GM21367 (cell line): ENCODE results near the gene NUP210L.

Experiments
- ATAC-seq: cut with Tn5 transposase; IDR thresholded peaks from one replicate; pipeline ENCODE4 v1.9.1; 2021; ENCODE audit not compliant: unreplicated experiment

Gene NUP210L

DNA sequence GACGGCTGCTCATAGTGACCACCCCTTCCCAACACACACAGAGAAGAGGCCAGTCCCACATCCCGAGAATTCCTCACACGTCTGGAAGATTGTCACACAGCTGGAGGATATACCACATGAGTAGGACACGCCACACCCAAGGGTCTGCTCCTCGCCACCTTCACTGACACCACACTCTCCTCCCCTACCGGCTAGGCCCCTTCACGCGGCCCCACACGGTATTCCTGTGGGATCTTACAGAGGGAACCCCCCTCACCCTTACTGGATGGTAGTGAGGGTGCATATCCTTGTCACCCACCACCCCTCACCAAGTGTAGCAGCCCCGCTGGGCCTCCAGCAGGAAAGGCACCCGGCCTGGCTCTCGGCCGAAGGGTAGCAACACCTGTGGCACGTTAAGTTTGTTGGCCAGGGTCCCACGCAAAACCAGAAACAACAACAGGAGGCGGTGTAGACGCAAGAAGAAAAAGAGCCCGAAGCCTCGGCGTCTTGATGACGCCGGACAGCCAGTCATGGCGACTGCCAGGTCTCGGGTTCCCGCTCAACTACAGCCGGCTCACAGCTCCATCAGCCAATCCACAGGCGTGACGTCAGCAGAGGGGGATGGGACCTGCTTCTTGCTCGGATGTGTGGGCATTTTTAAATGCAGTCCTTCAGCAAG, at the start of gene NUP210L:
Gene NUP210L (minus strand): TSS at position 540 of the 658 bp plus-strand sequence.
- no peak for ATAC-seq

DNA sequence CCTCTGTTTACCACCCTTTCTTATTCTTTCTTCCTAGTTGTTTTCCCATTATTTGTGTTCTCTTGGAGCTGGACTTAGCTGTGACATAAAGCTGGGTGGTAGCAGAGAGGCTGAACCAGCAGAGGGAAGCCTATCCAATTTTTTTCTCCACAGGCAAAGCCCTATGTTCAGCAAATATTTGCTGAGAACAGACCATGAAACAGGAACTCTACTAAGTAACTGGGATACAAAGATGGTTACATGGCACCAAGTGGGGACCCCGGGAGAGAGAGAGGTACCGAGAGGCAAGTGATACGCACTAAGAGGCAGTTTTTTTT, 44.6 kb upstream of the NUP210L start:
- ATAC-seq, result no peak

- no peak for ATAC-seq
Observed at GRCh38 chr1:154198756-154199562, 44.1 kb upstream of the NUP210L start.

- ATAC-seq, result no peak
Observed at GRCh38 chr1:154193821-154194220, 38.9 kb upstream of the NUP210L start.

- no peak for ATAC-seq
Observed at GRCh38 chr1:154192476-154192875, 37.6 kb upstream of the NUP210L start.

- no peak for ATAC-seq
Observed at GRCh38 chr1:154191990-154192461, 37.2 kb upstream of the NUP210L start, which contains the start of gene TPM3. Gene TPM3 (minus strand): TSS chr1:154192100. CDS start chr1:154192018, 82 bp downstream.

GRCh38 chr1:154190550-154190949, 35.7 kb upstream of the NUP210L start:
- no peak for ATAC-seq

DNA sequence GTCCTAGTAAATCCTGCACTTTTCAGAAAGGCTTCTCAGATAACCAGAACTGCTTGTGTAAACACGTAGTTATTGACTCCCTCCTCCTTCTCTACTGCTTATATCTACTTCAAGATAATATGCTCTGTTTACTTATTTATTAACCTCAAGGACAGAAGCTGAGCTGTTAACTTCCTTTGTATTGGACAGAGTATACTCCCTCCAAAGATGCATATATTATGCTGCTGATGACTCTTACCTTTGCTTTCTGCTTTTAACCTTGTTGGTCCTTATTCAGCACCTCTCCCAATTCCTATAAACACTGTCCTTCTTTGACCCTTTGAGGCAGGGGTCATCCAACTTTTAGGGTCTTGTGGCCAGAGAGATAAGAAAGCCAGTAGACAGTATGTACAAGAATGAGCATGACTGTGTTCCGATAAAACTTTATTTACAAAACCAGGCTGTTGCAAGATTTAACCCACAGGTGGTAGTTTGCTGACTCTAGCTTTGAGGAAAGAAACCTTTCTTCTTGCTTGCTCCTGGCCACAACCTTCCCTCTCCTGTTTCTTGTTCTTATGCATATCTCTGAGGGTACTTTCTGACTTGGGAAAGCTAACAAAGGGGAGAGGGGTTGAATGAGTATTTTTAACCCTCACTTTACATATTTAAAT, 32.1 kb upstream of the NUP210L start:
- no peak for ATAC-seq

- ATAC-seq, result no peak
Observed at GRCh38 chr1:154186177-154186576, 31.3 kb upstream of the NUP210L start.

DNA sequence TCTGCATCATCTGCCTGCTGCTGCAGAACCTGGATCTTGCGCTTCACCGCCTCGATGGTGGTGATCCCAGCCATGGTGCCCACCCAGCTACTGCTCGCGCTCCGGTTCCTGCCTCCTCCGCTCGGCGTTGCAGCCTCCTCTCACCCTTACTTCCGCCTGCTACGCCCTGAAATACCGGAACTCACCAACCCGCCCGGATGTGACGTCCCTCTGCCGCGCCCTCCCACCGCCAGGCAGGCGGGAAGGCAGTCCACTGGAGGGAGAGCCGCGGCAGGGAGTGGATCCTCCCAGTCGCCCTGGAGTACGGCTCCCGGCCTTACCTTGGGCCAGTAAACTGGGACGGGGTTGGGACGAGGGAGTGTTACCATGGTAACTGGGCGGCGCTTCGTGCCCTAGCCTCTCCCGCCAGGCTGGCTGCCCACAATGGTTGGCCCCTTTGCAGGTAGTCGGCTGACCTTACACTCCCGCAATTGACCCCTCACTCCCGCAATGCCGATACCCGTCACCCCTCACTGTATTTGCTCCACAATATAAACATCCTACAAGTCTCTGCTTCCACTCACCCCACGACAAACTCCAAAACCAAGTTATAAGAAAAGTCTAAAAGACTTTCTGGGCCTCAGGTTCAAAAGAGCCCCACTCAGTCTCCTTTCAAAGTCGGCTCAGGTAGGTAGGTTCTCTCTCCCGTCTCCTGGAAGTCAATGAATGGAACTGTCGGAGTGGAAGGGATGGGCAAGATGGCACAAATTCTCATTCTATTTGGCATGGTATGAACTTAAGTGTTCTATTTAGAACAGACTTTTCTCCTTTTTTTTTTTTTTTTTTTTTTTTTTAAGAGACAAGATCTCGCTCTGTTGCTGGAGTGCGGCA, 28.4 kb upstream of the NUP210L start:
- peak; percentile 51 for ATAC-seq

DNA sequence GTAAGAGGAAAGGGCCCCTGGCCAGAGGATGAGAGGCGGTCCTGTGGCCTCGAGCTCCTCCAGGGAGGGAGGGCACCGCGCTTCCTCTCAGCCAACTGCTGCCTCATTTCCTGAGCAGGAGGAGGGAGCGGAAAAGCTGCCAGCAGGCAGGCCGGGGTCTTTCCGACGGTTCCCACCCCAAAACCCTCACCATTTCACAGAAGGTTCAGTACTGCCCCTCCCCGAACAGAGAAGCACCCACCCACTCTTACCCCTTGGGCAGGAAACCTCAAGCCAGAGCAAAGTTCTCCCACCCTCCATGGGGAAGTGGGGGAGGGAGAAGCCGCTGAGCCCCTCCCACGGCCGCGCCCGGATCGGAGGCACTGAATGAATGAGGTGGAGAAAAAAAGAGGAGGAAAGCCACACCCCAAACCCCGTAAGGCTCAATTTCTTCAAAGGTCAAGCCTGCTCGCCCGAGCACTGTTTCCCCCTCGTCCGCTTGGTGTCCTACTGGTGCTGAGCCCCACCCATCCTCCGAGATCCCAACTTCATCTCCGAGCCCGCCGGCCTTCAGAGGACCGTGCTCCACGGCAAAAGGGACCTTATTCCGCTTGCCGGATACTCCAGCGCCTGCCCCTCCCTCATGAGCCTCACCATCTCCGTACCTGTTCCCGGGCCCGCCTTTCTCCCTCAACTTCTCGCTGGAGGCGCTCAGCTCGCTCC, 27.6 kb upstream of the NUP210L start:
- ATAC-seq, result peak; percentile 56

DNA sequence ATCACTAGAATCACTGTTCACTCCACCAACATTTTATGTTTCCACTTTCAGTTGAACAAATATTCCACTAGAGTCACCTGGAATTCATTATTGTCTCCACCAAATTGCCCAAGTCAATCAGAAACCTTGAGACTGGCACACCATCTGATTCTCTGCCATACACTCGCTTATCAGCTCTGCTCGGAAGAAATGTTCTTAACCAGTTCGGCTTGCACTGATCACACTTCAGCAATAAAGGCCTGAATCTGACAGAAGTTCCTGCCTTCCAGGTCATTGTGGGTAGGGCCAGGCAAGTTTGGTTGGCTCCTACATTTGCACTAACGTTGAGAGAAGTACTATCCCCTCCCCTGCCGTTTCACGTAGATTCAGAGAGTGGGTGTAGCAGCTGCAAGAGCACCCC, 27.1 kb upstream of the NUP210L start:
- no peak for ATAC-seq

DNA sequence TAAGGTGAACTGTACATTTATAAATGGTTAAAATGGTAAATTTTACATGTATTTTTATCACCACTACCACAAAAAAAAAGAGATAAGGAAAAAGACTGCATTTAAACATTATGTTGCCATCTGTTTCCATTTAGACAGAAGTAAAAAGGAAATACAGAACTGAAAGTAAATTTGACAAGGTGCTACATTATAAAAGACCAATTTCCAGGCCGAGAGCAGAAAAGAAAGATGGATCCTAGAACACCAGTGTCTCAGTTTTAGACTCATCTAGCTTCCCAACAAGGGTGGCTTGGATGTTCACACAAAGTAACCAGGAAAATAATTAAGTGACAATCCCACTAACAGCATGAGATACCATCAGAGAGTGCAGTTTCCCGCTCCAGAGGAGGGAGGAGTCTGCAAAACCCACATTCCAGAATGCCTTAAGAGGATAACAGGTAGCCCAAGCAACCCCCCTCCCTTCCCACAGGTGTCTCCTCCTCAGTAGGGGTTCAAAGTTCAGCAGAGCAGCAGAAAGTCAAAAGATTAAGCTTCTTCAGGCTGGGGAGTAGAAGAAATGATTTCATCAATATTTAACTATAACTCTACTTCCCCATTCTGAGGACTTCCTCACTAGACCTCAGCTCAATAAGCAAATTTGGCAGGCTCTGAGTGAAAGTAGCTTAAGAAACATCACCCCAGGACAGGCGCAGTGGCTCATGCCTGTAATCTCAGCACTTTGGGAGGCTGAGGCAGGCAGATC, 25.2 kb upstream of the NUP210L start:
- ATAC-seq, result no peak

- no peak for ATAC-seq
Observed at GRCh38 chr1:154178911-154179811, 24.3 kb upstream of the NUP210L start.

GRCh38 chr1:154178013-154178412, 23.1 kb upstream of the NUP210L start:
- ATAC-seq, result no peak

DNA sequence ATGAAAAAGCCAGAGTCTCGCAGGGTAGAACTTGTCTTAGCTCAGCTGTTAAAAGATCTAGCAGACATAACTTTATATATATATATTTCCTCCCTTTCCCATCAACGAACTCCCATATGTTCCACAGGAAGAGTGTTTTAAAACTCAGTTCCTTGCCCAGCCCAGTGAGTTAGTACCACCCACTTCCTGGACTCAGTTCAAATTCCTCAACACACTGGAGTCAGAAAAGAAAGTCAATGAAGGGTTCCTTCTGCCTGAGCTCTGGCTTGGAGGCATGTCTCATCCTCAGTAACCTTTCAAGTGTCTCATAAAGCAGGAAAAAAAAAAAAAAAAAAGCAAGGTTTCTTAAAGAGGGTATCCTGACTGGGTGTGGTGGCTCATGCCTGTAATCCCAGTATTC, 21.5 kb upstream of the NUP210L start:
- no peak for ATAC-seq

DNA sequence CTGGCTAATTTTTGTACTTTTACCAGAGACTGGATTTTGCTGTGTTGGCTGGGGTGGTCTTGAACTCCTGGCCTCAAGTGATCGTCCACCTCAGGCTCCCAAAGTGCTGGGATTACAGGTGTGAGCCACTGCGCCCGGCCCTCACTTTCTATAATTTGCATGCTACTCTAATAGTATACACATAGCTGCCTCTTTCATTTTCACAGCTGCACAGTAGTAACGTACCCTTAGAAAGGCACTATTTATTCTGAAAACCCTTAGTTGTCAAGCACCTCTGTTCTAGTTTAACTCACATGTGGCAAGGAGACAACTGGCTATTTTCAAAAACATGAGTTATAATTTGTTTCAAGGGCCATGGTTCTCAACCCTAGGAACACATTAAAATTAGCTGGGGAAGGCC, 19.8 kb upstream of the NUP210L start:
- ATAC-seq, result peak; percentile 46

DNA sequence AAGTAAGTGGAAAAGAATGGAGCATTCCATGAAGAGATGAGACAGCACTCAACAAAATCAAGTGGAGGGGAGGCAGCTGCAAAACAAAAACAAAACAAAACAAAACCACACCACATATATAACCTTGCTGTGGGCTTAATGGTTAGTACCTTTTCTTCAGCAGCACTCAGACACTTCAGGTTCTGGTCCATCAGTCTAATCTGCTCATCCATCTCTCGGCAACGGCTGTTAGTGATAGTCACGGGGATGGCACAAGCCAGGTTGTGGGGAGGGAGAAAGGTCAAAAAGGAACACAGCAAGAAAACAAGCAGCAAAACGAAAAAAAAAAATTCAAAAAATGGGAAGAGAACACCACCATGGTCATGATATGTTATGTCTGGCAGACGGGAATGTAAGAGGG, 17.0 kb upstream of the NUP210L start:
- no peak for ATAC-seq

DNA sequence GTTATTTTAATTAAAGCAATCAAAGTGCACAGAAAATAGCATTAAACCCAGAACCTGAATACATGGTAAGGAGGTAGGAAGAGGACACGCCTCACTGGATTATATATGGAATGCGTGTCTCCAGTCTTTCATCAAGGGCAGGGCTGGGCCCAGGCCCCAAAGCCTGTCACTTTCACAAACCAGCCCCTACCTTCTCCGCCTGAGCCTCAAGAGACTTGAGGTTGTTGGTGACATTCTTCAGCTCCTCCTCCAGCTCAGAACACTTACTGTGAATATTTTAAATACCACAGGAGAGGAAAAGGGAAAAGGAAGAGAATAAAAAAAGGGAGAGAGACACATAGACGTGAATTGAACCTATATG, 16.3 kb upstream of the NUP210L start:
- ATAC-seq, result no peak
